Psoas muscle (tissue), 8 donors: ENCODE measurements around the gene EIF1. TPM values are rescaled to one million over a fixed set of nuclear protein-coding genes. Genes with fewer than 3 reads are reported as not detected.

Experiments
- ATAC-seq, 4 donors: fragments of 200-7000 bp; cut with Tn5 transposase; one replicate each; pipeline ENCODE4 v1.9.1; 2020; ENCODE audit warnings: moderate library complexity in 3 of 4, mild to moderate bottlenecking in 2 of 4
- DNase-seq, 2 donors: peaks; one replicate each; pipeline ENCODE4 v3.0.0-alpha.2; 2020
- H3K27ac ChIP-seq: fragments of 200-600 bp; one replicate; pipeline ENCODE4 v1.8.0; 2022
- H3K27me3 ChIP-seq, 3 donors: fragments of 200-600 bp in 1 of 3; one replicate each; pipeline versions ENCODE4 v1.6.1 to v1.8.0; 2013 to 2022; ENCODE audit warnings: low read length in 2 of 3, mild to moderate bottlenecking in 2 of 3, moderate library complexity in 1 of 3; ENCODE audit not compliant: insufficient read depth in 3 of 3
- H3K36me3 ChIP-seq, 2 donors: fragments of 200-600 bp in 1 of 2; one replicate each; pipeline versions ENCODE4 v1.6.1 to v1.8.0; 2013 to 2022; ENCODE audit warnings: low read depth in 1 of 2, mild to moderate bottlenecking in 1 of 2, moderate library complexity in 1 of 2; ENCODE audit not compliant: insufficient read depth in 1 of 2
- H3K4me1 ChIP-seq: fragments of 200-600 bp; one replicate; pipeline ENCODE4 v1.8.0; 2022
- H3K4me3 ChIP-seq: fragments of 200-600 bp; one replicate; pipeline ENCODE4 v1.8.0; 2022; ENCODE audit warnings: mild to moderate bottlenecking
- H3K9me3 ChIP-seq: fragments of 200-600 bp; one replicate; pipeline ENCODE4 v1.8.0; 2022
- WGBS, 3 donors: extraction: QIAGEN DNeasy Blood & Tissue Kit; methylation state at CpG; one replicate each; pipeline versions ENCODE4 v1.1.6 to v1.1.7; 2013; 5-methylcytosine and 5-hydroxymethylcytosine counted together
- intact Hi-C, 2 donors: fragments of 100-400 bp; cut with DNase I; formaldehyde crosslinking; loops; one replicate each; pipeline versions ENCODE4 v1.11.0 to v1.14.2; 2022
- polyA plus RNA-seq, 3 donors: library from polyadenylated mRNA; stranded (reverse); fragments of 200-250 nt; gene quantifications; one replicate each; pipeline ENCODE4 v1.2.3, GENCODE V29; 2013
- total RNA-seq, 4 donors: library from RNA; stranded (reverse); fragmentation: NEBNext Ultra II Directional in 2 of 4; extraction: Animal tissue kit (Norgen Biotek cat#: 25700) in 2 of 4; gene quantifications; one replicate each; pipeline versions ENCODE4 v1.2.1 to v1.2.4, GENCODE V29; 2021 to 2023
- TF ChIP-seq, protein P1 (sequence below): fragments of 200-600 bp; IDR thresholded peaks from one replicate; pipeline ENCODE4 v1.8.0; 2022; ENCODE audit warnings: antibody characterized with exemption
- donor health status: healthy with polysubstance abuse.
- donor health status: DM: no; HTN: no; CAD: no; lungs with moderate emphysema.
- donor health status: Bipolar disorder and iron deficiency.
- donor health status: healthy.
- donor health status: DM: yes; HTN: yes; CAD: no.
- donor health status: DM: no; HTN: no; CAD: no.
- donor health status: DM: no; HTN: no; CAD: no.
- donor health status: DM: yes; HTN: yes; CAD: no.

The EIF1 gene
- total and polyA plus RNA-seq, 7 donors: 1,399 to 2,724 (median 1,788) TPM

- Histone ChIP-seq H3K9me3 (no peaks in the 10 kb centered on the region), H3K27ac (no peak overlapping the region), H3K27me3 (no peaks in the 10 kb centered on the region), H3K4me3 (peak overlapping the region; percentile 72), H3K36me3 (no peaks in the 10 kb centered on the region), H3K4me1 (peaks cover 6% of the 10 kb centered on the region)
- DNase-seq (peak in 1 of 2 donors; percentile 15), ATAC-seq (no peak)
- intact Hi-C loops: loop anchor here (5.0 to 10.0 kb wide), 3 partner anchors 118 to 860 kb away; no protein-coding TSS in a partner anchor
- 44 to 57% (median 56%) methylated on average over 15 of the region's 15 CpGs for WGBS, 3 donors
- TF ChIP-seq, protein P1, sequence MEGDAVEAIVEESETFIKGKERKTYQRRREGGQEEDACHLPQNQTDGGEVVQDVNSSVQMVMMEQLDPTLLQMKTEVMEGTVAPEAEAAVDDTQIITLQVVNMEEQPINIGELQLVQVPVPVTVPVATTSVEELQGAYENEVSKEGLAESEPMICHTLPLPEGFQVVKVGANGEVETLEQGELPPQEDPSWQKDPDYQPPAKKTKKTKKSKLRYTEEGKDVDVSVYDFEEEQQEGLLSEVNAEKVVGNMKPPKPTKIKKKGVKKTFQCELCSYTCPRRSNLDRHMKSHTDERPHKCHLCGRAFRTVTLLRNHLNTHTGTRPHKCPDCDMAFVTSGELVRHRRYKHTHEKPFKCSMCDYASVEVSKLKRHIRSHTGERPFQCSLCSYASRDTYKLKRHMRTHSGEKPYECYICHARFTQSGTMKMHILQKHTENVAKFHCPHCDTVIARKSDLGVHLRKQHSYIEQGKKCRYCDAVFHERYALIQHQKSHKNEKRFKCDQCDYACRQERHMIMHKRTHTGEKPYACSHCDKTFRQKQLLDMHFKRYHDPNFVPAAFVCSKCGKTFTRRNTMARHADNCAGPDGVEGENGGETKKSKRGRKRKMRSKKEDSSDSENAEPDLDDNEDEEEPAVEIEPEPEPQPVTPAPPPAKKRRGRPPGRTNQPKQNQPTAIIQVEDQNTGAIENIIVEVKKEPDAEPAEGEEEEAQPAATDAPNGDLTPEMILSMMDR: no peak
Measured at GRCh38 chr17:41664587-41665565, 23.8 kb upstream of the EIF1 start.

DNA sequence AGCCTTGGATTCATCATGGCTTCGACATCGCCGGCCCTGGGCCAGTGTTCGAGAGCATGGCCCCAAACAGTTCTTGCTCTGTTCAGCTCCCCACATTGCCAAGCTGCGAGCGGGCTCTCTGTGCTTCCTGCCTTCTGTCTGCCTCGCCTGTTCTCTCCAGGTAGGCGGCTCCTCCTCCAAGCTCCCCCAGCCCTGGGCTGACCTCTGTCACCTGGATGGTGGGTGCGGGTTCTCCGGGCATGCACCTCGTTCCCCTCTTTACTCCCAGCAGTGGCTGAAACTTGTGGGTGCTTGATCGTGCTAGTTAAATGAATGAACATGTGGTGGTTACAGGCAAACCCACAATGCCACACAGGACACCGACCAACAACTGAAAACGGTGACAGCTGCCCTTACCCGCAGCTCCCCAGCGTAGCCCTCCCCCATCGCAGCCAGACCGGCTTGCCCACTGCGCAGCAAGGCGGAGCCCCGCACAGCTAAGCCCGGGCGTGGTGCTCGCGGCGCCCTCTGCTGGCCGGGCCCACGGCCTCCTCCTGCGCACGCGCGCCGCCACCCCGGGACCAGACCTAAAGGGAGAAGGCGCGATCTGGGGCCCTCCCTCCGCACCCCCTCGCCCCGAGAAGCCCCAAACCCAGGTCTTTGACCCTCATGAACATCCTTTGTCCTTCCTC, 23.0 kb upstream of the EIF1 start:
- Histone ChIP-seq H3K4me1 (peaks cover 6% of the 10 kb centered on the region), H3K9me3 (no peaks in the 10 kb centered on the region), H3K27ac (peak overlapping the region; percentile 76), H3K36me3 (no peaks in the 10 kb centered on the region), H3K4me3 (peak overlapping the region; percentile 72), H3K27me3 (no peaks in the 10 kb centered on the region)
- DNase-seq (peak; percentile 88 to 94), ATAC-seq (peak; percentile 92 to 96 (median 94))
- 1 to 3% (median 3%) methylated on average over 30 to 39 of the region's 39 CpGs for WGBS, 3 donors
- intact Hi-C loops: loop anchor here (2.0 to 10.0 kb wide), 3 partner anchors 808 to 863 kb away; no protein-coding TSS in a partner anchor
- TF ChIP-seq, protein P1: peak; percentile 93

DNA sequence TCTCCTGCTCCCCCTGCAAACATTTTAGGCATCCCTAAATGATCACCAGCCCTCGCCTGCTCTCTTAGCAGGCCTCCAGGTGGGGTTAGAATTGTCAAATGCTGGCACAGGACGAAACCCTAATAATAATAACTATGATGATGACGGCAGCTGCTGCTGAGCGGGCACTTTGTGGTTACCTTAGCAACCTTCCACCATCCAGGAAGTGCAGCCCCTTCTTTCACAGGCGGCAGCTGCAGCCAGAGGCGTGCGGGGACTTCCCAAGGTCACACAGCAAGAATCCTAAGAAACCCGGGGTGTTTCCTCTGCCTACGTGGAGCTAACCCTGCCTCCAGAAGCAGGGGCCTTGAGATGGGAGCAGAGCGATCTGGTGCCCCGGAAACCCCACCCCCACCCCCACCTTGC, 22.4 kb upstream of the EIF1 start:
- H3K36me3 ChIP-seq: no peaks in the 10 kb centered on the region
- H3K27me3 ChIP-seq: no peaks in the 10 kb centered on the region
- peak overlapping the region; percentile 76 for H3K27ac ChIP-seq
- intact Hi-C loops: loop anchor here (2.0 to 10.0 kb wide), 3 partner anchors 809 to 863 kb away; no protein-coding TSS in a partner anchor
- H3K4me3 ChIP-seq: peak overlapping the region; percentile 72
- DNase-seq (peak; percentile 27 to 56), ATAC-seq (peak; percentile 12 to 41 (median 22))
- H3K4me1 ChIP-seq: peaks cover 6% of the 10 kb centered on the region
- TF ChIP-seq, protein P1: no peak
- 2 to 6% (median 5%) methylated on average over 11 of the region's 11 CpGs for WGBS, 3 donors
- no peaks in the 10 kb centered on the region for H3K9me3 ChIP-seq

DNA sequence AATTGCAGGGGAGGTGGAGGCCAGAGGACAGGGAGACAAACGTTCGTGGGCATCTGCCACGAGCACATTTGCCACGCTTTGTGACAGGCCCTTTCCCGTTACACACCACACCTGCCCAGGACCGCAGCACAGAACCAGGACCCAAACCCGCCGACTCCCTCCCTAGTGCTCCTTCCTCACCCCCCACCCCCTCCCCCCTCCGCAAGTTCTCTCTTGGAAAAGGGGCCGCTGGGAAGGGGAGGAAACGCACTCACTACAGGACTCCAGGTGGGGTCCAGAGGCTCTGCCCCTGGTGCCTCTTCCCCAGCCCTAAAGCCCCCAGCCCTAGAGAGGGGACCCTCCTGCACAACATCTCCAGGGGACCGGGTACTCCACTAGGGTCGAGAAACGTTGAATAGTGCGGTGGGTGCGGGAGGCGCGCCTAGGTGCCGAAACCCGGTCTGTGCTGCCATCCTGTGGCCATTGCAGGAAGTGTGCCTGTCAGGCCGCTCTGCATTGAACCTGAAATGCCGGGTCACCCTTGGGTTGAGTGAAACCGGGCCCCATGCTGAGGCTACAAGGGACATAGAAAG, 21.9 kb upstream of the EIF1 start:
- peak overlapping the region; percentile 36 for H3K27ac ChIP-seq
- 1 to 2% (median 1%) methylated on average over 21 to 23 of the region's 23 CpGs for WGBS, 3 donors
- H3K9me3 ChIP-seq: no peaks in the 10 kb centered on the region
- no peaks in the 10 kb centered on the region for H3K27me3 ChIP-seq
- TF ChIP-seq, protein P1: peak; percentile 91
- ATAC-seq: peak; percentile 82 to 90 (median 86)
- peak overlapping the region; percentile 72 for H3K4me3 ChIP-seq
- H3K36me3 ChIP-seq: no peaks in the 10 kb centered on the region
- H3K4me1 ChIP-seq: peaks cover 6% of the 10 kb centered on the region
- intact Hi-C loops: loop anchor here (2.0 to 10.0 kb wide), 3 partner anchors 809 to 864 kb away; no protein-coding TSS in a partner anchor
- peak; percentile 85 to 92 for DNase-seq
